Esophagus muscularis mucosa (tissue), 4 donors: ENCODE data around the gene SPCS2.
"Not testable (repeated sequence)": the region's sequence is repeated elsewhere in the genome, so short reads cannot be mapped to it uniquely, and the experiment has no call there.

Experiments used
- EP300 ChIP-seq: sonication (generic); formaldehyde crosslinking; IDR thresholded peaks from one replicate; pipeline ENCODE4 v1.6.1; 2017; ENCODE audit warnings: antibody characterized with exemption
- POLR2AphosphoS5 ChIP-seq, 2 donors: sonication (generic); formaldehyde crosslinking; IDR thresholded peaks; one replicate each; pipeline ENCODE4 v1.6.1; 2017; ENCODE audit warnings: antibody characterized with exemption in 2 of 2
- TF ChIP-seq, protein P1 (sequence below), 3 experiments: fragments of 200-600 bp in 2 of 3; fragments of 450-650 bp in 1 of 3; sonication (generic) in 2 of 3; IDR thresholded peaks; one replicate each; pipeline ENCODE4 v1.5.1; 2017 to 2019; ENCODE audit warnings: antibody characterized with exemption in 3 of 3, mild to moderate bottlenecking in 2 of 3, moderate library complexity in 1 of 3

DNA sequence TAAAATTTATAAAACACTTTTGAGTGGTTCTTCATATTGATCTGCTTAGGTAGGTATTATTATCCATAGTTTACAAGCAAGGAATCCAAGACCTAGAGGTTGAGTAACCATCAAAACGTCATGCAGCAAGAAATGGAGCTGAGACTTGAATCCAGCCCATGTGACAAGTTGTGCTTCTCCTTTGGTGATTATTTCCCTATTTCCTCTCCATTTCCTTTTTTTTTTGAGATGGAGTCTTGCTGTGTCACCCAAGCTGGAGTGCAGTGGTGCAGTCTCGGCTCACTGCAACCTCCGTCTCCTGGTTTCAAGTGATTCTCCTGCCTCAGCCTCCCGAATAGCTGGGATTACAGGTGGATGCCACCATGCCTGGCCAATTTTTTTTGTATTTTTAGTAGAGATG lies 41.1 kb downstream of the SPCS2 start:
- TF ChIP-seq, protein P1, sequence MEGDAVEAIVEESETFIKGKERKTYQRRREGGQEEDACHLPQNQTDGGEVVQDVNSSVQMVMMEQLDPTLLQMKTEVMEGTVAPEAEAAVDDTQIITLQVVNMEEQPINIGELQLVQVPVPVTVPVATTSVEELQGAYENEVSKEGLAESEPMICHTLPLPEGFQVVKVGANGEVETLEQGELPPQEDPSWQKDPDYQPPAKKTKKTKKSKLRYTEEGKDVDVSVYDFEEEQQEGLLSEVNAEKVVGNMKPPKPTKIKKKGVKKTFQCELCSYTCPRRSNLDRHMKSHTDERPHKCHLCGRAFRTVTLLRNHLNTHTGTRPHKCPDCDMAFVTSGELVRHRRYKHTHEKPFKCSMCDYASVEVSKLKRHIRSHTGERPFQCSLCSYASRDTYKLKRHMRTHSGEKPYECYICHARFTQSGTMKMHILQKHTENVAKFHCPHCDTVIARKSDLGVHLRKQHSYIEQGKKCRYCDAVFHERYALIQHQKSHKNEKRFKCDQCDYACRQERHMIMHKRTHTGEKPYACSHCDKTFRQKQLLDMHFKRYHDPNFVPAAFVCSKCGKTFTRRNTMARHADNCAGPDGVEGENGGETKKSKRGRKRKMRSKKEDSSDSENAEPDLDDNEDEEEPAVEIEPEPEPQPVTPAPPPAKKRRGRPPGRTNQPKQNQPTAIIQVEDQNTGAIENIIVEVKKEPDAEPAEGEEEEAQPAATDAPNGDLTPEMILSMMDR (IDR thresholded peaks at IDR 0.05): not testable (repeated sequence)
- TF ChIP-seq EP300; POLR2AphosphoS5 (IDR thresholded peaks at IDR 0.05): not testable (repeated sequence)
